Measurements from ENCODE around the gene NTNG2. TPM values are rescaled to one million over a fixed set of nuclear protein-coding genes. Genes with fewer than 3 reads are reported as not detected.

The NTNG2 gene
- total and polyA plus RNA-seq, 10 donors = 0.44 to 22.4 (median 8.4) TPM

- H3K27ac ChIP-seq = no peak overlapping the region
- DNase-seq = no peak
- peaks cover 0 to 48% (median 11%) of the 10 kb centered on the region in 7 donors for H3K27me3 ChIP-seq (replicated peaks in 1 of 7)
- 73 to 88% (median 80%) methylated on average over 4 of the region's 4 CpGs for WGBS, 5 donors
- H3K9me3 ChIP-seq = peaks cover 0 to 17% (median 10%) of the 10 kb centered on the region in 8 donors
- H3K36me3 ChIP-seq = peaks cover 0 to 27% (median 0%) of the 10 kb centered on the region in 6 donors
- H3K4me1 ChIP-seq = no peaks in the 10 kb centered on the region
- TF ChIP-seq POLR2A (IDR thresholded peaks at IDR 0.05) = no peak
- TF ChIP-seq CTCF (IDR thresholded peaks at IDR 0.05 in 8 of 11, conservative IDR thresholded peaks at IDR 0.05 in 3 of 11) = no peak
- TF ChIP-seq POLR2AphosphoS5 (IDR thresholded peaks at IDR 0.05) = no peak
- H3K4me3 ChIP-seq = no peak overlapping the region
- intact Hi-C loops (cut with DNase I; ENCODE audit: low total_unique reads) = no loop called here
Observed at GRCh38 chr9:132200706-132201105, 38.8 kb downstream of the NTNG2 start.

- Histone ChIP-seq H3K4me3 (no peak overlapping the region), H3K36me3 (peaks cover 0 to 27% (median 0%) of the 10 kb centered on the region in 6 donors), H3K9me3 (peaks cover 0 to 17% (median 10%) of the 10 kb centered on the region in 8 donors), H3K27me3 (replicated peaks in 1 of 7) (peaks cover 0 to 48% (median 11%) of the 10 kb centered on the region in 7 donors), H3K4me1 (no peaks in the 10 kb centered on the region), H3K27ac (no peak overlapping the region)
- 79 to 88% (median 87%) methylated on average over 12 of the region's 12 CpGs for WGBS, 5 donors
- TF ChIP-seq POLR2A (IDR thresholded peaks at IDR 0.05) = no peak
- no peak for TF ChIP-seq POLR2AphosphoS5 (IDR thresholded peaks at IDR 0.05)
- no peak for TF ChIP-seq CTCF (IDR thresholded peaks at IDR 0.05 in 8 of 11, conservative IDR thresholded peaks at IDR 0.05 in 3 of 11)
- no peak for DNase-seq
- intact Hi-C loops (cut with DNase I; ENCODE audit: low total_unique reads) = no loop called here
Observed at GRCh38 chr9:132201139-132201538, 39.3 kb downstream of the NTNG2 start.

GRCh38 chr9:132201780-132202703, 40.2 kb downstream of the NTNG2 start:
- H3K27me3 ChIP-seq (replicated peaks in 1 of 7) = peaks cover 0 to 52% (median 11%) of the 10 kb centered on the region in 7 donors
- peaks cover 0 to 27% (median 0%) of the 10 kb centered on the region in 6 donors for H3K36me3 ChIP-seq
- DNase-seq = no peak
- peaks cover 0 to 17% (median 10%) of the 10 kb centered on the region in 8 donors for H3K9me3 ChIP-seq
- no peak overlapping the region for H3K27ac ChIP-seq
- 47 to 52% (median 50%) methylated on average over 19 to 21 of the region's 21 CpGs for WGBS, 5 donors
- no peaks in the 10 kb centered on the region for H3K4me1 ChIP-seq
- intact Hi-C loops (cut with DNase I; ENCODE audit: low total_unique reads) = no loop called here
- H3K4me3 ChIP-seq = no peak overlapping the region
- TF ChIP-seq POLR2AphosphoS5 (IDR thresholded peaks at IDR 0.05) = no peak
- TF ChIP-seq POLR2A (IDR thresholded peaks at IDR 0.05) = no peak
- TF ChIP-seq CTCF (IDR thresholded peaks at IDR 0.05 in 8 of 11, conservative IDR thresholded peaks at IDR 0.05 in 3 of 11) = no peak

- Histone ChIP-seq H3K4me1 (no peaks in the 10 kb centered on the region), H3K36me3 (peaks cover 0 to 6% (median 0%) of the 10 kb centered on the region in 6 donors), H3K27ac (no peak overlapping the region), H3K9me3 (peaks cover 0 to 12% (median 10%) of the 10 kb centered on the region in 8 donors), H3K27me3 (replicated peaks in 1 of 7) (peaks cover 0 to 62% (median 11%) of the 10 kb centered on the region in 7 donors), H3K4me3 (no peak overlapping the region)
- TF ChIP-seq POLR2AphosphoS5 (IDR thresholded peaks at IDR 0.05) (no peak), CTCF (IDR thresholded peaks at IDR 0.05 in 8 of 11, conservative IDR thresholded peaks at IDR 0.05 in 3 of 11) (no peak), POLR2A (IDR thresholded peaks at IDR 0.05) (no peak)
- intact Hi-C loops (cut with DNase I; ENCODE audit: low total_unique reads) = no loop called here
- 87 to 92% (median 90%) methylated on average over 3 of the region's 3 CpGs for WGBS, 5 donors
- DNase-seq = no peak
Observed at GRCh38 chr9:132204883-132205282, 43.0 kb downstream of the NTNG2 start.

All from spleen (tissue), 11 donors.